ENCODE results near the gene FSHR. TPM values are rescaled to one million over a fixed set of nuclear protein-coding genes. Genes with fewer than 3 reads are reported as not detected.

FSHR gene
- total and polyA plus RNA-seq, 2 of the 8 experiments (the other 6 are each of a cell fraction or from before 2014, with no cell fraction given) = not detected

- H2BK15ac ChIP-seq (ENCODE audit: low read length) = no peak overlapping the region
- DNase-seq (ENCODE audit: low read depth in 1 of 2, low spot score in 2 of 2) (no peak), FAIRE-seq (no peak)
- H4K20me1 ChIP-seq (replicated peaks in 1 of 2; ENCODE audit: control insufficient read depth in 1 of 2, insufficient read depth in 2 of 2, low read length in 2 of 2) = no peaks in the 10 kb centered on the region
- H4K8ac ChIP-seq (ENCODE audit: extremely low read depth, insufficient read depth, low read length) = no peak overlapping the region
- H3K4me2 ChIP-seq (ENCODE audit: insufficient read depth in 1 of 2, low read depth in 2 of 2, low read length in 2 of 2) = no peak overlapping the region
- no peaks in the 10 kb centered on the region; the same call in 1 of the 2 replicates for H3K23me2 ChIP-seq (ENCODE audit: low read depth, low read length)
- H3K27ac ChIP-seq (ENCODE audit: low read depth, low read length) = no peak overlapping the region
- no peak overlapping the region for H2BK120ac ChIP-seq (replicated peaks; ENCODE audit: low read depth, low read length)
- H2AK5ac ChIP-seq (ENCODE audit: low read depth, low read length) = no peak overlapping the region
- no peaks in the 10 kb centered on the region for H3K79me1 ChIP-seq (ENCODE audit: low read depth, low read length)
- no peaks in the 10 kb centered on the region for H3K27me3 ChIP-seq (replicated peaks in 1 of 4; ENCODE audit: control insufficient read depth in 3 of 4, extremely low read depth in 1 of 4, insufficient read depth in 3 of 4, low read length in 3 of 4)
- H3K36me3 ChIP-seq (ENCODE audit: control insufficient read depth in 2 of 4, insufficient read depth in 4 of 4, low read length in 3 of 4) = no peaks in the 10 kb centered on the region
- no peak overlapping the region for H2BK12ac ChIP-seq (ENCODE audit: low read depth, low read length)
- H2AFZ ChIP-seq (ENCODE audit: low read length) = no peak overlapping the region
- H3K9ac ChIP-seq (replicated peaks in 1 of 4; ENCODE audit: extremely low read depth in 1 of 4, low read depth in 3 of 4, low read length in 3 of 4) = no peak overlapping the region
- no peaks in the 10 kb centered on the region for H3K4me1 ChIP-seq (replicated peaks in 1 of 4; ENCODE audit: control insufficient read depth in 3 of 4, insufficient read depth in 4 of 4, low read length in 3 of 4)
- H2BK20ac ChIP-seq (ENCODE audit: low read length) = no peak overlapping the region
- H4K5ac ChIP-seq (ENCODE audit: insufficient read length, low read depth, low read length) = no peak overlapping the region
- WGBS, 2 experiments (ENCODE audit: extremely low coverage in 1 of 2, insufficient coverage in 1 of 2, insufficient read length in 1 of 2, insufficient replicate concordance in 2 of 2, low coverage in 1 of 2, low lambda C conversion rate in 2 of 2, missing lambda C conversion rate in 1 of 2) = 95% methylated on average over 1 of the region's 1 CpG; no CpG with 5 or more reads in 1 of the 2 experiments
- no peak overlapping the region for H2BK5ac ChIP-seq (ENCODE audit: low read depth, low read length)
- H4K91ac ChIP-seq (replicated peaks; ENCODE audit: insufficient read length, low read length) = no peak overlapping the region
- no peak overlapping the region for H3K14ac ChIP-seq (ENCODE audit: insufficient read length)
- CTCF ChIA-PET (ENCODE audit: partially characterized antibody) = no interaction called here
- H3K56ac ChIP-seq (replicated peaks; ENCODE audit: insufficient read length, low read depth, low read length) = no peak overlapping the region
- no peaks in the 10 kb centered on the region for H3K9me3 ChIP-seq (ENCODE audit: insufficient read depth in 2 of 2, low read depth in 1 of 2, low read length in 1 of 2)
- no peak overlapping the region for H3K4ac ChIP-seq (replicated peaks; ENCODE audit: insufficient read length, low read depth, low read length)
- no peak overlapping the region for H3K4me3 ChIP-seq (ENCODE audit: extremely low read depth in 1 of 4, insufficient read depth in 2 of 4, low read depth in 3 of 4, low read length in 4 of 4)
- no peaks in the 10 kb centered on the region for H3K79me2 ChIP-seq (ENCODE audit: control insufficient read depth in 1 of 2, insufficient read depth in 2 of 2, low read length in 2 of 2)
- H3K18ac ChIP-seq (ENCODE audit: extremely low read depth, low read length) = no peak overlapping the region
- H3K23ac ChIP-seq (ENCODE audit: insufficient read length) = no peak overlapping the region
- POLR2A ChIA-PET (ENCODE audit: partially characterized antibody) = no interaction called here
- no peak for TF ChIP-seq SIN3A (conservative IDR thresholded peaks at IDR 0.05 in 1 of 2, IDR thresholded peaks at IDR 0.05 in 1 of 2; ENCODE audit: low read depth in 1 of 2, low read length in 2 of 2)
- no peak for TF ChIP-seq KDM4A (IDR thresholded peaks at IDR 0.05; ENCODE audit: low read depth, low read length, severe bottlenecking)
Observed at GRCh38 chr2:49035481-49035880, 118.8 kb downstream of the FSHR start.
